Thymus (tissue), 11 donors: ENCODE results near the gene CDC42SE2. TPM values are rescaled to one million over a fixed set of nuclear protein-coding genes. Genes with fewer than 3 reads are reported as not detected.

Source experiments
- DNase-seq, 9 donors: peaks; one replicate each; pipeline ENCODE4 v3.0.0-alpha.2; 2013; ENCODE audit warnings: low spot score in 9 of 9, low read depth in 6 of 9, missing footprints in 1 of 9
- H3K27ac ChIP-seq, 2 donors: one replicate each; pipeline ENCODE4 v1.5.1; 2013; ENCODE audit warnings: control low read depth in 1 of 2, low read depth in 1 of 2, low read length in 1 of 2, mild to moderate bottlenecking in 1 of 2, moderate library complexity in 1 of 2
- H3K27me3 ChIP-seq, 2 donors: one replicate each; pipeline ENCODE4 v1.5.1; 2013; ENCODE audit warnings: low read length in 1 of 2; ENCODE audit not compliant: control insufficient read depth in 2 of 2, insufficient read depth in 1 of 2
- H3K36me3 ChIP-seq, 2 donors: one replicate each; pipeline ENCODE4 v1.5.1; 2013; ENCODE audit warnings: low read length in 1 of 2, mild to moderate bottlenecking in 1 of 2, moderate library complexity in 1 of 2; ENCODE audit not compliant: control insufficient read depth in 2 of 2, insufficient read depth in 2 of 2
- H3K4me1 ChIP-seq, 2 donors: one replicate each; pipeline ENCODE4 v1.5.1; 2013; ENCODE audit warnings: low read length in 2 of 2; ENCODE audit not compliant: control insufficient read depth in 2 of 2, insufficient read depth in 2 of 2
- H3K4me3 ChIP-seq, 2 donors: one replicate each; pipeline ENCODE4 v1.5.1; 2013; ENCODE audit warnings: low read length in 2 of 2, control low read depth in 1 of 2, mild to moderate bottlenecking in 1 of 2
- H3K9me3 ChIP-seq, 2 donors: one replicate each; pipeline ENCODE4 v1.5.1; 2013; ENCODE audit warnings: low read length in 1 of 2, mild to moderate bottlenecking in 1 of 2; ENCODE audit not compliant: control insufficient read depth in 2 of 2, insufficient read depth in 1 of 2
- WGBS: extraction: QIAGEN DNeasy Blood & Tissue Kit; methylation state at CpG from one replicate; pipeline ENCODE4 v1.1.7; 2013; 5-methylcytosine and 5-hydroxymethylcytosine counted together
- polyA plus RNA-seq: library from polyadenylated mRNA; stranded (reverse); fragments of 200-250 nt; gene quantifications from one replicate; pipeline ENCODE4 v1.2.3, GENCODE V29; 2013
- total RNA-seq: library from RNA; stranded (reverse); fragments of 120-200 nt; gene quantifications from one replicate; pipeline ENCODE4 v1.2.4, GENCODE V29; 2013
- donor health status: healthy.

CDC42SE2 gene
- total and polyA plus RNA-seq, 2 donors = 60.6 to 60.9 TPM

- H3K36me3 ChIP-seq = no peaks in the 10 kb centered on the region
- H3K4me3 ChIP-seq = no peak overlapping the region
- no peak overlapping the region for H3K27ac ChIP-seq
- no peaks in the 10 kb centered on the region for H3K4me1 ChIP-seq
- H3K27me3 ChIP-seq = no peaks in the 10 kb centered on the region
- WGBS = 96% methylated on average over 2 of the region's 2 CpGs
- H3K9me3 ChIP-seq = no peaks in the 10 kb centered on the region
- no peak for DNase-seq
Observed at GRCh38 chr5:131223751-131224386, 40.0 kb upstream of the CDC42SE2 start.

DNA sequence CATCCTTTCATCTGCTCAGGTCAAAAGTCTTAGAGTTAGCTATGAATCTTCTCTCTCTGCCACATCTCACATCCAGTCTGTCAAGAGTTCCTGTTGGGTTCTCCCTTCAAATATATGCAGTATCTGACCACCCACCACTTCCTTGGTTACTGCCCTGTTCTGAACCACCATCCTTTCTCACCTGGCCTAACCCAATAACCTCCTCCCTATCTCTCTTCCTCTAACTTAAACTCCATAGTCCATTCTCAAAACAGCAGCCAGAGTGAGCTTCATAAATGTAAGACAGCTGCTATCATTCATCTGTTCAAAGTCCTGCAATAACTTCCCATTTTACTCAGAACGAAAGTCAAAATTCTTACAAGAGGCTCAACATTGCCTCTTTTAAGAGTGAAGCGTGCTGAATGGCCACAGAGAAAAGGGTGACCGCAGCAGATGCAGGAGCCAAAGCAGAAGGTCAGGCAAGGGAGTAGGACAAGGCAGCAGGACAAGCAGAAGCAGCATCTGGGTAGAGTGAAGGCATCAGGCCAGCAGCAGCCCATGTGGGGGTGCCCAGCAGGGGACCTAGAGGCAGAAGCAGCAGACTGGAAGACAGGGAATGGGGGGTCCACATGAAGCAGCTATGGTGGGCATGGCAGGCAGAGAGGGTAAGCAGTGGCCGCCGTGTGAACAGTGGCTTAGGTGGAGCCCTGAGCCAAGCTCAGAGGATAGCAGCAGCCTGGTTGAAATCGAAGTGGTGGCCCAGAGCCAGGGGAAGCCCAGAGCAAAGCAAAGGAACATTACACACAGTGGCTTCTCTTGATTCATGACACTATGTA is 39.3 kb upstream of the CDC42SE2 start:
- WGBS = 67% methylated on average over 6 of the region's 6 CpGs
- no peaks in the 10 kb centered on the region for H3K36me3 ChIP-seq
- H3K4me3 ChIP-seq = no peak overlapping the region
- DNase-seq = peak in 1 of 9 donors; percentile 33
- H3K27ac ChIP-seq = no peak overlapping the region
- no peaks in the 10 kb centered on the region for H3K27me3 ChIP-seq
- no peaks in the 10 kb centered on the region for H3K4me1 ChIP-seq
- no peaks in the 10 kb centered on the region for H3K9me3 ChIP-seq

DNA sequence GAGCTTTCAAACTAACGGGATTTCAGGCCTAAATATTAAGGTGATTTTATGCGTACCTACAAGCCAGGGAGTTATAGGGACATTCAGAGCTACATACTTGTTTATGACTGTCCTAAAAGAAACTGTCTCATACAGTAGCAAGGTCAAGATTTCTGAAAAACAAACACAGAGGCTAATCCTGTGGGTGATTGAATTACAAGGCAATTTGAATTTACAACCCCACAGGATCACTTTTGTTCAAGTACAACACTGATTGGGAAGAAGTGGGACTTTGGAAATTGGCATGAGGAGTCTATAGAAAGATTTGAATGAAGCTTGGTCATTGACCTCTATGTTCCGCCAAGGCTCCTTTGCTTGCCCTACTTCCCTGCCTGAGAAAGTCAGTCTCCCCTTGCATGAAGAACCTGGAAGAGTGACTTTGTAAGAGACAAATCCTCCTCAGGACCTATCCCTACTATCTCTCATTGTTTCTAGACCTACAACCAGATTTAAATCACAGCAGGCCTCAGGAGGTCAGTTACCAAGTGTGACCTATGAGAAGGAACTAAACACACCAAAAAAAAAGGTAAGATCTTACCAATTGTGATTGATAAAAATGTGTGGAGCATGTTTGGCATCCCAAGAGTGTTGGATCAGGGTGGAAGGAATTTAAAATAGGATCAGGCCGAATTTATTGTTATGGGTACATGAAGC is 38.4 kb upstream of the CDC42SE2 start:
- no peak overlapping the region for H3K4me3 ChIP-seq
- no peaks in the 10 kb centered on the region for H3K27me3 ChIP-seq
- H3K27ac ChIP-seq = no peak overlapping the region
- no peaks in the 10 kb centered on the region for H3K9me3 ChIP-seq
- H3K36me3 ChIP-seq = no peaks in the 10 kb centered on the region
- H3K4me1 ChIP-seq = no peaks in the 10 kb centered on the region
- 86% methylated on average over 4 of the region's 4 CpGs for WGBS
- no peak for DNase-seq

DNA sequence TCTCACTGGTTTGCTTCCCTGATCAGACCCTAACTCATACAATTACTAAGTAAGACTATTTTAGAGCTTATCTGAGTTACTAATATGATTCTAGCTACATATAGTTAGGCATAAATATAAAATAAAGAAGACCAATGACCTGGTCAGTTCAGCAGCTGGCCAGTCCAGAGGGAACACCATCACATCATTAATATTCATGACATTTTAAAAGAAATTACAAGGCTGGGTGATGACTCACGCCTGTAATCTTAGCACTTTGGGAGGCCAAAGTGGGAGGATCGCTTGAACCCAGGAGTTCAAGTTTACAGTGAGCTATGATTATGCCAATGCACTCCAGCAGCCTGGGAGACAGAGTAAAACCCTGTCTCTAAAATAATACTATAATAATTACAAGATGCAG is 37.0 kb upstream of the CDC42SE2 start:
- H3K27ac ChIP-seq = no peak overlapping the region
- no peak overlapping the region for H3K4me3 ChIP-seq
- H3K4me1 ChIP-seq = no peaks in the 10 kb centered on the region
- no peak for DNase-seq
- no peaks in the 10 kb centered on the region for H3K27me3 ChIP-seq
- no peaks in the 10 kb centered on the region for H3K9me3 ChIP-seq
- WGBS = 96% methylated on average over 2 of the region's 2 CpGs
- H3K36me3 ChIP-seq = no peaks in the 10 kb centered on the region

GRCh38 chr5:131228646-131229045 is 35.2 kb upstream of the CDC42SE2 start:
- Histone ChIP-seq H3K9me3 (no peaks in the 10 kb centered on the region), H3K27me3 (no peaks in the 10 kb centered on the region), H3K4me1 (no peaks in the 10 kb centered on the region), H3K27ac (no peak overlapping the region), H3K36me3 (no peaks in the 10 kb centered on the region), H3K4me3 (no peak overlapping the region)
- DNase-seq = no peak
- WGBS = 80% methylated on average over 1 of the region's 1 CpG

GRCh38 chr5:131229623-131230022 is 34.2 kb upstream of the CDC42SE2 start:
- H3K4me1 ChIP-seq = no peaks in the 10 kb centered on the region
- H3K9me3 ChIP-seq = no peaks in the 10 kb centered on the region
- H3K4me3 ChIP-seq = no peak overlapping the region
- H3K27ac ChIP-seq = no peak overlapping the region
- no peaks in the 10 kb centered on the region for H3K27me3 ChIP-seq
- no peak for DNase-seq
- H3K36me3 ChIP-seq = no peaks in the 10 kb centered on the region
- WGBS = 95% methylated on average over 4 of the region's 4 CpGs

GRCh38 chr5:131230406-131230805 is 33.4 kb upstream of the CDC42SE2 start:
- Histone ChIP-seq H3K9me3 (no peaks in the 10 kb centered on the region), H3K4me1 (no peaks in the 10 kb centered on the region), H3K4me3 (no peak overlapping the region), H3K36me3 (no peaks in the 10 kb centered on the region), H3K27ac (no peak overlapping the region), H3K27me3 (no peaks in the 10 kb centered on the region)
- DNase-seq = no peak
- 94% methylated on average over 5 of the region's 5 CpGs for WGBS

- no peak for DNase-seq
- no peaks in the 10 kb centered on the region for H3K9me3 ChIP-seq
- 95% methylated on average over 1 of the region's 1 CpG for WGBS
Observed at GRCh38 chr5:131239686-131240085, 24.2 kb upstream of the CDC42SE2 start.

GRCh38 chr5:131242728-131243255 is 21.1 kb upstream of the CDC42SE2 start:
- H3K27ac ChIP-seq = no peak overlapping the region
- H3K36me3 ChIP-seq = no peaks in the 10 kb centered on the region
- no peaks in the 10 kb centered on the region for H3K27me3 ChIP-seq
- peaks cover 0 to 8% of the 10 kb centered on the region in 2 donors for H3K9me3 ChIP-seq
- no peaks in the 10 kb centered on the region for H3K4me1 ChIP-seq
- DNase-seq = no peak
- H3K4me3 ChIP-seq = no peak overlapping the region

More at GRCh38 chr5:131239686-131240085, 24.2 kb upstream of the CDC42SE2 start:
- H3K4me1 ChIP-seq = no peaks in the 10 kb centered on the region
- H3K27ac ChIP-seq = no peak overlapping the region
- H3K27me3 ChIP-seq = no peaks in the 10 kb centered on the region
- no peak overlapping the region for H3K4me3 ChIP-seq
- no peaks in the 10 kb centered on the region for H3K36me3 ChIP-seq
